OCI-LY3 (cell line): Measurements from ENCODE around the gene PTPN1.

ENCODE experiments used
- EZH2phosphoT487 ChIP-seq: fragments of 200-600 bp; shearing (Covaris generic); IDR thresholded peaks from 2 replicates; pipeline ENCODE4 v1.6.1; 2018; ENCODE audit warnings: antibody characterized with exemption, mixed run types, low read depth
- TF ChIP-seq, protein P1 (sequence below): fragments of 200-600, 300-600 bp; sonication (generic); IDR thresholded peaks from 2 replicates; pipeline ENCODE4 v1.5.1; 2014; ENCODE audit warnings: antibody characterized with exemption, low read length, low read depth

DNA sequence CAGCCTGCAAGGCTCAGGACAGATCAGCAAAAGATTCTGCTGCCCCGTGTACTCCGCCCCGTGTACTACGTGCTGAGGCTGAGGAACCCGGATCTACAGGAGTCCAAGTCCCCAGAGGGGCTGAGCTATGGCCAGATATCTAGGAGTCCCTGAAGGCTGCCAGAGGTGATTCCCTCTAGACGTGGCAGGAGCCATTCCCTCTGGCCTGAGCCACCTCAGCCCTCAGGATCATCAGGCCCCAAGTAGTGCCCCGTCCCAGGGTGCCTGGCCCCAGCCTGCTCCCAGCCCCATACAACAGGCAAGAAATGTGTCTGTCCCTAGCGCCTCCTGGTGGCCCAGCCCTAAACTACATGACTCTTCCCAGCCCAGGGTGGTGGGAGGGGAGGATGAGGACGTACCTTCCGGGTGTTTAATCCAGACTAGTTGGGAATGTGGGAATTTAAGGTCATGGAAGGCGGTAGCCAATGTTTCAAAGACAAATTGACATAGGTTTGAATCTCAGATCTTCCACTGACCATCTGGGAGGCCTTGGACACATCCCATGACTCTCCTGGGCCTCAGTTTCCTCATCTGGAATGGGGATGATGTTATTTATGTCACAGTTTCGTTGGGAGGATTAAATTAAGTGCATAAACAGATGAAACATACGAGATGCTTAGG, 49.4 kb upstream of the PTPN1 start:
- TF ChIP-seq, protein P1, sequence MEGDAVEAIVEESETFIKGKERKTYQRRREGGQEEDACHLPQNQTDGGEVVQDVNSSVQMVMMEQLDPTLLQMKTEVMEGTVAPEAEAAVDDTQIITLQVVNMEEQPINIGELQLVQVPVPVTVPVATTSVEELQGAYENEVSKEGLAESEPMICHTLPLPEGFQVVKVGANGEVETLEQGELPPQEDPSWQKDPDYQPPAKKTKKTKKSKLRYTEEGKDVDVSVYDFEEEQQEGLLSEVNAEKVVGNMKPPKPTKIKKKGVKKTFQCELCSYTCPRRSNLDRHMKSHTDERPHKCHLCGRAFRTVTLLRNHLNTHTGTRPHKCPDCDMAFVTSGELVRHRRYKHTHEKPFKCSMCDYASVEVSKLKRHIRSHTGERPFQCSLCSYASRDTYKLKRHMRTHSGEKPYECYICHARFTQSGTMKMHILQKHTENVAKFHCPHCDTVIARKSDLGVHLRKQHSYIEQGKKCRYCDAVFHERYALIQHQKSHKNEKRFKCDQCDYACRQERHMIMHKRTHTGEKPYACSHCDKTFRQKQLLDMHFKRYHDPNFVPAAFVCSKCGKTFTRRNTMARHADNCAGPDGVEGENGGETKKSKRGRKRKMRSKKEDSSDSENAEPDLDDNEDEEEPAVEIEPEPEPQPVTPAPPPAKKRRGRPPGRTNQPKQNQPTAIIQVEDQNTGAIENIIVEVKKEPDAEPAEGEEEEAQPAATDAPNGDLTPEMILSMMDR = peak; percentile 97
- TF ChIP-seq EZH2phosphoT487 = no peak
